WTC11 (cell line): ENCODE results near the gene LSP1. TPM values are rescaled to one million over a fixed set of nuclear protein-coding genes. Genes with fewer than 3 reads are reported as not detected.

Experiments
- ATAC-seq: fragments of 200-7000 bp; cut with Tn5 transposase; 2 replicates; pipeline ENCODE4 v1.10.0; 2021; ENCODE audit warnings: mild to moderate bottlenecking, moderate library complexity
- CTCF ChIA-PET: fragments of 300-600 bp; sonication (Branson Sonifier 250); formaldehyde crosslinking; loops from one replicate; lab custom pipeline; 2021; ENCODE audit warnings: antibody characterized with exemption; lab: Charles Lee
- POLR2A ChIA-PET: fragments of 350-600 bp; sonication (Branson Sonifier 250); formaldehyde crosslinking; loops from one replicate; lab custom pipeline; 2021; ENCODE audit warnings: antibody characterized with exemption; lab: Charles Lee
- DNase-seq: peaks from one replicate; pipeline ENCODE4 v3.0.0; 2021; ENCODE audit warnings: low spot score
- H3K27ac Mint-ChIP-seq: 2 replicates; pipeline ENCODE4 v1.8.0; 2021; ENCODE audit warnings: mixed read lengths
- H3K27me3 Mint-ChIP-seq: 2 replicates; pipeline ENCODE4 v1.8.0; 2021; ENCODE audit warnings: low read depth, mild to moderate bottlenecking, moderate library complexity, mixed read lengths
- H3K36me3 Mint-ChIP-seq: 2 replicates; pipeline ENCODE4 v1.8.0; 2021; ENCODE audit warnings: mixed read lengths
- H3K4me1 Mint-ChIP-seq: 2 replicates; pipeline ENCODE4 v1.8.0; 2022; ENCODE audit warnings: mixed read lengths
- H3K4me3 Mint-ChIP-seq: 2 replicates; pipeline ENCODE4 v1.8.0; 2021; ENCODE audit warnings: mild to moderate bottlenecking, moderate library complexity, mixed read lengths
- H3K9me3 Mint-ChIP-seq: 2 replicates; pipeline ENCODE4 v1.8.0; 2021; ENCODE audit warnings: mixed read lengths
- ATF3 ChIP-seq: sonication (generic); formaldehyde crosslinking; conservative IDR thresholded peaks from 2 replicates; pipeline ENCODE4 v1.8.1; 2022; ENCODE audit warnings: mild to moderate bottlenecking, missing genetic modification reagents
- CBFB ChIP-seq: sonication (generic); formaldehyde crosslinking; IDR thresholded peaks from 2 replicates; pipeline ENCODE4 v1.8.1; 2022; ENCODE audit warnings: mild to moderate bottlenecking, low read depth, missing genetic modification reagents
- CREM ChIP-seq: sonication (generic); formaldehyde crosslinking; IDR thresholded peaks from 2 replicates; pipeline ENCODE4 v1.8.1; 2022; ENCODE audit warnings: mild to moderate bottlenecking, missing genetic modification reagents, moderate library complexity
- CTCF ChIP-seq: fragments of 200-600 bp; IDR thresholded peaks from 2 replicates; pipeline ENCODE4 v1.8.0; 2022; ENCODE audit warnings: antibody characterized with exemption
- E2F4 ChIP-seq: sonication (generic); formaldehyde crosslinking; IDR thresholded peaks from 2 replicates; pipeline ENCODE4 v1.8.1; 2022; ENCODE audit warnings: low read depth, mild to moderate bottlenecking, moderate library complexity, missing genetic modification reagents, borderline replicate concordance
- FOXJ3 ChIP-seq: sonication (generic); formaldehyde crosslinking; IDR thresholded peaks from 2 replicates; pipeline ENCODE4 v1.9.0; 2021; ENCODE audit warnings: missing genetic modification reagents, mild to moderate bottlenecking, borderline replicate concordance
- FOXK1 ChIP-seq: sonication (generic); formaldehyde crosslinking; IDR thresholded peaks from 2 replicates; pipeline ENCODE4 v1.8.0; 2022; ENCODE audit warnings: mild to moderate bottlenecking, moderate library complexity, missing genetic modification reagents
- GABPB1 ChIP-seq: sonication (generic); formaldehyde crosslinking; IDR thresholded peaks from 2 replicates; pipeline ENCODE4 v1.8.1; 2023; ENCODE audit warnings: mild to moderate bottlenecking, missing genetic modification reagents
- HMGA2 ChIP-seq: fragments of 250-450 bp; sonication (Bioruptor Pico); IDR thresholded peaks from 2 replicates; pipeline ENCODE4 v1.4.0; 2021; ENCODE audit warnings: mild to moderate bottlenecking, moderate library complexity
- IRF1 ChIP-seq: sonication (generic); formaldehyde crosslinking; IDR thresholded peaks from 2 replicates; pipeline ENCODE4 v1.8.0; 2023; ENCODE audit warnings: missing genetic modification reagents
- NR1H2 ChIP-seq: sonication (generic); formaldehyde crosslinking; IDR thresholded peaks from 2 replicates; pipeline ENCODE4 v1.9.0; 2021; ENCODE audit warnings: mild to moderate bottlenecking, moderate library complexity, missing genetic modification reagents
- RORB ChIP-seq: fragments of 250-450 bp; sonication (Bioruptor Pico); IDR thresholded peaks from 2 replicates; pipeline ENCODE4 v1.9.0; 2021; ENCODE audit warnings: mild to moderate bottlenecking
- SP1 ChIP-seq: sonication (generic); formaldehyde crosslinking; conservative IDR thresholded peaks from 2 replicates; pipeline ENCODE4 v1.8.1; 2022; ENCODE audit warnings: missing genetic modification reagents
- ZBTB21 ChIP-seq: sonication (generic); formaldehyde crosslinking; IDR thresholded peaks from 2 replicates; pipeline ENCODE4 v1.8.1; 2023; ENCODE audit warnings: mild to moderate bottlenecking, missing genetic modification reagents, borderline replicate concordance
- ZNF219 ChIP-seq: sonication (generic); formaldehyde crosslinking; IDR thresholded peaks from 2 replicates; pipeline ENCODE4 v1.8.0; 2023; ENCODE audit warnings: missing genetic modification reagents, mild to moderate bottlenecking, borderline replicate concordance
- ZNF263 ChIP-seq: sonication (generic); formaldehyde crosslinking; IDR thresholded peaks from 2 replicates; pipeline ENCODE4 v1.8.1; 2022; ENCODE audit warnings: low read depth, mild to moderate bottlenecking, moderate library complexity, missing genetic modification reagents
- ZNF317 ChIP-seq: sonication (generic); formaldehyde crosslinking; IDR thresholded peaks from 2 replicates; pipeline ENCODE4 v1.8.1; 2023; ENCODE audit warnings: low read depth, mild to moderate bottlenecking, moderate library complexity, missing genetic modification reagents, borderline replicate concordance
- ZNF423 ChIP-seq: fragments of 250-450 bp; sonication (Bioruptor Pico); IDR thresholded peaks from 2 replicates; pipeline ENCODE4 v2.1.2; 2022; ENCODE audit warnings: mild to moderate bottlenecking, moderate library complexity
- total RNA-seq: library from RNA; stranded (reverse); gene quantifications from 3 replicates; pipeline ENCODE4 v1.2.3, GENCODE V29; 2021

Gene LSP1
- total RNA-seq, 1 experiment from 2014 or later, result 0.77 TPM

GRCh38 chr11:1840780-1841480, 12.0 kb upstream of the LSP1 start:
- DNase-seq, result no peak
- H3K36me3 Mint-ChIP-seq, result no peaks in the 10 kb centered on the region
- no peaks in the 10 kb centered on the region for H3K27me3 Mint-ChIP-seq
- no peaks in the 10 kb centered on the region for H3K9me3 Mint-ChIP-seq
- no peak for ATAC-seq
- TF ChIP-seq ZNF317 (no peak), RORB (CRISPR knock-in tag) (no peak), E2F4 (CRISPR knock-in tag) (no peak), FOXJ3 (CRISPR knock-in tag) (no peak), ZNF423 (CRISPR knock-in tag) (no peak), ZNF219 (CRISPR knock-in tag) (no peak)
- TF ChIP-seq, all 79 proteins: peak for 0
- Mint-ChIP-seq H3K4me1 (no peaks in the 10 kb centered on the region), H3K4me3 (no peak overlapping the region), H3K27ac (no peak overlapping the region)
- POLR2A ChIA-PET, result no interaction called here
- CTCF ChIA-PET, result interaction anchor here (0.6 to 2.2 kb wide), 11 partner anchors 8 to 387 kb away, joined by 3 to 9 read pairs (median 4); no protein-coding TSS in a partner anchor

GRCh38 chr11:1841511-1842148, 11.3 kb upstream of the LSP1 start:
- H3K27me3 Mint-ChIP-seq, result no peaks in the 10 kb centered on the region
- no peaks in the 10 kb centered on the region for H3K36me3 Mint-ChIP-seq
- CTCF ChIA-PET, result interaction anchor here (1.0 to 2.2 kb wide), 11 partner anchors 8 to 311 kb away, joined by 3 to 11 read pairs (median 5); no protein-coding TSS in a partner anchor
- no peak for DNase-seq
- TF ChIP-seq NR1H2 (CRISPR knock-in tag) (no peak), IRF1 (CRISPR knock-in tag) (no peak), CBFB (CRISPR knock-in tag) (no peak), FOXK1 (CRISPR knock-in tag) (no peak), CREM (CRISPR knock-in tag) (no peak), ATF3 (CRISPR knock-in tag) (no peak), HMGA2 (no peak)
- TF ChIP-seq, all 79 proteins: peak for 0
- H3K27ac Mint-ChIP-seq, result no peak overlapping the region
- no peaks in the 10 kb centered on the region for H3K4me1 Mint-ChIP-seq
- POLR2A ChIA-PET, result no interaction called here
- no peaks in the 10 kb centered on the region for H3K9me3 Mint-ChIP-seq
- ATAC-seq, result no peak
- H3K4me3 Mint-ChIP-seq, result no peak overlapping the region

- no peak overlapping the region for H3K27ac Mint-ChIP-seq
- no peaks in the 10 kb centered on the region for H3K9me3 Mint-ChIP-seq
- DNase-seq (no peak), ATAC-seq (no peak)
- H3K36me3 Mint-ChIP-seq, result no peaks in the 10 kb centered on the region
- no peak overlapping the region for H3K4me3 Mint-ChIP-seq
- H3K4me1 Mint-ChIP-seq, result no peaks in the 10 kb centered on the region
- TF ChIP-seq GABPB1 (CRISPR knock-in tag), result peak; percentile 41; the same call in 1 of the 2 replicates
- no peak for TF ChIP-seq CTCF
- TF ChIP-seq SP1 (CRISPR knock-in tag), result no peak
- no peak for TF ChIP-seq ZBTB21 (CRISPR knock-in tag)
- no peak for TF ChIP-seq ZNF263 (CRISPR knock-in tag)
- ChIA-PET POLR2A (no interaction called here), CTCF (interaction anchor here (1.0 to 2.2 kb wide), 5 partner anchors 9 to 310 kb away, joined by 3 to 11 read pairs (median 4); no protein-coding TSS in a partner anchor)
- no peaks in the 10 kb centered on the region for H3K27me3 Mint-ChIP-seq
Observed at GRCh38 chr11:1842149-1843097, 10.5 kb upstream of the LSP1 start.
